H9 (cell line): Measurements from ENCODE around the gene SLF1. TPM values are rescaled to one million over a fixed set of nuclear protein-coding genes. Genes with fewer than 3 reads are reported as not detected.

Experiments
- DNase-seq: peaks from one replicate; pipeline ENCODE4 v3.0.0-alpha.2; 2017
- H2AFZ ChIP-seq: one replicate; pipeline ENCODE4 v1.6.1; 2013; ENCODE audit warnings: mild to moderate bottlenecking, low read length, control low read depth, moderate library complexity
- H2AK5ac ChIP-seq: 2 replicates; pipeline ENCODE4 v1.6.1; 2013; ENCODE audit warnings: low read length, control low read depth, mixed read lengths; ENCODE audit not compliant: insufficient read length
- H2BK120ac ChIP-seq: one replicate; pipeline ENCODE4 v1.6.1; 2013; ENCODE audit warnings: low read depth, mild to moderate bottlenecking, low read length, control low read depth, inconsistent platforms; ENCODE audit not compliant: poor library complexity, severe bottlenecking
- H2BK12ac ChIP-seq: 2 replicates; pipeline ENCODE4 v1.6.1; 2013; ENCODE audit warnings: low read length, control low read depth, mixed read lengths, low read depth; ENCODE audit not compliant: insufficient read length
- H2BK15ac ChIP-seq: 2 replicates; pipeline ENCODE4 v1.6.1; 2013; ENCODE audit warnings: low read depth, low read length, control low read depth
- H2BK20ac ChIP-seq: one replicate; pipeline ENCODE4 v1.6.1; 2013; ENCODE audit warnings: low read depth, mild to moderate bottlenecking, low read length, control low read depth, inconsistent platforms; ENCODE audit not compliant: poor library complexity, severe bottlenecking
- H2BK5ac ChIP-seq: 2 replicates; pipeline ENCODE4 v1.6.1; 2013; ENCODE audit warnings: low read length, control low read depth, mixed read lengths; ENCODE audit not compliant: insufficient read length
- H3K14ac ChIP-seq: 2 replicates; pipeline ENCODE4 v1.6.1; 2013; ENCODE audit warnings: low read length, control low read depth; ENCODE audit not compliant: insufficient read depth
- H3K18ac ChIP-seq: 2 replicates; pipeline ENCODE4 v1.6.1; 2013; ENCODE audit warnings: low read depth, mild to moderate bottlenecking, mixed read lengths, low read length, control low read depth; ENCODE audit not compliant: insufficient read length
- H3K23ac ChIP-seq: 2 replicates; pipeline ENCODE4 v1.6.1; 2013; ENCODE audit warnings: low read length, control low read depth, mixed read lengths, low read depth; ENCODE audit not compliant: insufficient read length
- H3K23me2 ChIP-seq: 2 replicates; pipeline ENCODE4 v1.6.1; 2013; ENCODE audit warnings: low read depth, mild to moderate bottlenecking, mixed read lengths, low read length, control low read depth; ENCODE audit not compliant: insufficient read length, poor library complexity, severe bottlenecking
- H3K27ac ChIP-seq: 2 replicates; pipeline ENCODE4 v1.5.1; 2013; ENCODE audit warnings: low read length, control low read depth, mixed read lengths, low read depth; ENCODE audit not compliant: insufficient read length
- H3K27me3 ChIP-seq: 2 replicates; pipeline ENCODE4 v1.6.1; 2013; ENCODE audit warnings: low read length, control low read depth, inconsistent platforms; ENCODE audit not compliant: insufficient read depth
- H3K4ac ChIP-seq: 2 replicates; pipeline ENCODE4 v1.6.1; 2013; ENCODE audit warnings: low read depth, mild to moderate bottlenecking, control low read depth, inconsistent platforms, low read length, moderate library complexity
- H3K4me1 ChIP-seq: 2 replicates; pipeline ENCODE4 v1.6.1; 2013; ENCODE audit warnings: low read length, control low read depth, inconsistent platforms; ENCODE audit not compliant: insufficient read depth
- H3K4me2 ChIP-seq: 2 replicates; pipeline ENCODE4 v1.6.1; 2013; ENCODE audit warnings: low read length, control low read depth, mixed read lengths; ENCODE audit not compliant: insufficient read length, insufficient read depth
- H3K56ac ChIP-seq: 2 replicates; pipeline ENCODE4 v1.6.1; 2013; ENCODE audit warnings: low read depth, mild to moderate bottlenecking, mixed read lengths, low read length, control low read depth; ENCODE audit not compliant: insufficient read length
- H3K79me1 ChIP-seq: 2 replicates; pipeline ENCODE4 v1.6.1; 2013; ENCODE audit warnings: low read depth, mild to moderate bottlenecking, moderate library complexity, low read length, control low read depth, inconsistent platforms; ENCODE audit not compliant: insufficient read depth, poor library complexity, severe bottlenecking
- H3K79me2 ChIP-seq: 2 replicates; pipeline ENCODE4 v1.6.1; 2013; ENCODE audit warnings: low read length, control low read depth, inconsistent platforms; ENCODE audit not compliant: insufficient read depth
- H3K9ac ChIP-seq: 2 replicates; pipeline ENCODE4 v1.6.1; 2013; ENCODE audit warnings: low read length, control low read depth, mixed read lengths; ENCODE audit not compliant: insufficient read length; ENCODE audit errors: extremely low read depth
- H3K9me3 ChIP-seq: one replicate; pipeline ENCODE4 v1.6.1; 2013; ENCODE audit warnings: low read depth, low read length, inconsistent platforms; ENCODE audit not compliant: control insufficient read depth
- H3T11ph ChIP-seq: one replicate; pipeline ENCODE4 v1.6.1; 2013; ENCODE audit warnings: mild to moderate bottlenecking, low read length, control low read depth, inconsistent platforms
- H4K20me1 ChIP-seq: one replicate; pipeline ENCODE4 v1.6.1; 2013; ENCODE audit not compliant: control insufficient read depth, insufficient read length, insufficient read depth
- H4K5ac ChIP-seq: 2 replicates; pipeline ENCODE4 v1.6.1; 2013; ENCODE audit warnings: low read depth, mild to moderate bottlenecking, mixed read lengths, low read length, control low read depth; ENCODE audit not compliant: insufficient read length
- H4K8ac ChIP-seq: replicated peaks from 2 replicates; pipeline ENCODE4 v1.6.1; 2013; ENCODE audit warnings: low read length, control low read depth, mixed read lengths, low read depth; ENCODE audit not compliant: insufficient read length
- H4K91ac ChIP-seq: 2 replicates; pipeline ENCODE4 v1.6.1; 2013; ENCODE audit warnings: low read depth, mild to moderate bottlenecking, moderate library complexity, mixed read lengths, low read length, control low read depth; ENCODE audit not compliant: insufficient read length
- H3K27ac Mint-ChIP-seq, 3 experiments: 2 replicates in 2 of 3; 3 replicates in 1 of 3; pipeline ENCODE4 v1.8.0; 2020 to 2021; ENCODE audit warnings: mixed read lengths in 3 of 3, mild to moderate bottlenecking in 1 of 3, moderate library complexity in 1 of 3
- H3K27me3 Mint-ChIP-seq: 2 replicates; pipeline ENCODE4 v1.8.0; 2021; ENCODE audit warnings: low read depth, mild to moderate bottlenecking, moderate library complexity, mixed read lengths
- H3K36me3 Mint-ChIP-seq, 3 experiments: 2 replicates in 2 of 3; 3 replicates in 1 of 3; pipeline ENCODE4 v1.8.0; 2020 to 2021; ENCODE audit warnings: low read depth in 3 of 3, mixed read lengths in 3 of 3; ENCODE audit not compliant: insufficient read depth in 1 of 3
- H3K4me1 Mint-ChIP-seq, 2 experiments: 2 replicates each; pipeline ENCODE4 v1.8.0; 2020; ENCODE audit warnings: mixed read lengths in 2 of 2
- H3K4me3 Mint-ChIP-seq, 2 experiments: 2 replicates in 1 of 2; 3 replicates in 1 of 2; pipeline ENCODE4 v1.8.0; 2020 to 2021; ENCODE audit warnings: mild to moderate bottlenecking in 2 of 2, mixed read lengths in 2 of 2, moderate library complexity in 1 of 2
- H3K9me3 Mint-ChIP-seq, 2 experiments: 2 replicates in 1 of 2; 3 replicates in 1 of 2; pipeline ENCODE4 v1.8.0; 2020; ENCODE audit warnings: mild to moderate bottlenecking in 2 of 2, mixed read lengths in 2 of 2, moderate library complexity in 1 of 2
- total RNA-seq: library from RNA; stranded (reverse); gene quantifications from 2 replicates; pipeline ENCODE4 v1.2.1, GENCODE V29; 2021
- TF ChIP-seq, protein P1 (sequence below): fragments of 200-600 bp; sonication (generic); conservative IDR thresholded peaks from 3 replicates; pipeline ENCODE4 v1.8.0; 2021; ENCODE audit warnings: antibody characterized with exemption, mild to moderate bottlenecking

SLF1 gene
- total RNA-seq, 1 experiment from 2014 or later: 12.5 TPM

DNA sequence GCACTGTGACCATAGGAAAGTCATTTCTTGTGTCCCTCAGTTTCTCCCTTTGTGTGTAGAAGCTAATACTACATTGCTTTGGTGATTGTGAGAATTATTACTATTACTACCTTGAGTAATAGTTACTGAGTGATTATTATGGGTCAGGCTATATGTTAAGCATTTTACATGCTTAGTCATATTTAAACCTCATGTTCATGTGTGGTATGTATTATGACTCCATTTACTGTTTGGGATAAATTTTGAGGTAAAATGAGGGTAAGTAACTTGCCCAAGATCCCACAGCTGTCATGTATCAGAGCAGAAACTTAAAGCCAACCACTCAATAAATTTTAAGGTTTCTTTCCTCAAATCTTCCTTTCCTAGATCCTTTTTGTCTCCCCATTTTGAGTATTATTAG lies 28.3 kb downstream of the SLF1 start:
- Mint-ChIP-seq H3K27ac (no peak overlapping the region), H3K27me3 (no peaks in the 10 kb centered on the region), H3K36me3 (peaks cover 4 to 6% (median 5%) of the 10 kb centered on the region in 3 experiments), H3K4me1 (no peaks in the 10 kb centered on the region), H3K4me3 (no peak overlapping the region), H3K9me3 (no peaks in the 10 kb centered on the region)
- Histone ChIP-seq H2AK5ac (no peak overlapping the region), H3T11ph (no peak overlapping the region), H3K27me3 (no peaks in the 10 kb centered on the region), H3K56ac (no peak overlapping the region), H3K79me2 (no peaks in the 10 kb centered on the region), H2BK12ac (no peak overlapping the region), H2AFZ (no peak overlapping the region), H3K79me1 (no peaks in the 10 kb centered on the region), H3K4me1 (no peaks in the 10 kb centered on the region), H3K27ac (no peak overlapping the region), H3K18ac (no peak overlapping the region), H4K20me1 (no peaks in the 10 kb centered on the region), H3K9ac (no peak overlapping the region), H4K91ac (no peak overlapping the region), H3K23me2 (no peaks in the 10 kb centered on the region), H4K8ac (no peak overlapping the region), H3K23ac (no peak overlapping the region), H3K4me2 (no peak overlapping the region), H3K4ac (no peak overlapping the region), H2BK20ac (no peak overlapping the region), H3K9me3 (no peaks in the 10 kb centered on the region), H3K14ac (no peak overlapping the region), H4K5ac (no peak overlapping the region), H2BK15ac (no peak overlapping the region), H2BK5ac (no peak overlapping the region), H2BK120ac (no peak overlapping the region)
- DNase-seq: no peak
- TF ChIP-seq, protein P1, sequence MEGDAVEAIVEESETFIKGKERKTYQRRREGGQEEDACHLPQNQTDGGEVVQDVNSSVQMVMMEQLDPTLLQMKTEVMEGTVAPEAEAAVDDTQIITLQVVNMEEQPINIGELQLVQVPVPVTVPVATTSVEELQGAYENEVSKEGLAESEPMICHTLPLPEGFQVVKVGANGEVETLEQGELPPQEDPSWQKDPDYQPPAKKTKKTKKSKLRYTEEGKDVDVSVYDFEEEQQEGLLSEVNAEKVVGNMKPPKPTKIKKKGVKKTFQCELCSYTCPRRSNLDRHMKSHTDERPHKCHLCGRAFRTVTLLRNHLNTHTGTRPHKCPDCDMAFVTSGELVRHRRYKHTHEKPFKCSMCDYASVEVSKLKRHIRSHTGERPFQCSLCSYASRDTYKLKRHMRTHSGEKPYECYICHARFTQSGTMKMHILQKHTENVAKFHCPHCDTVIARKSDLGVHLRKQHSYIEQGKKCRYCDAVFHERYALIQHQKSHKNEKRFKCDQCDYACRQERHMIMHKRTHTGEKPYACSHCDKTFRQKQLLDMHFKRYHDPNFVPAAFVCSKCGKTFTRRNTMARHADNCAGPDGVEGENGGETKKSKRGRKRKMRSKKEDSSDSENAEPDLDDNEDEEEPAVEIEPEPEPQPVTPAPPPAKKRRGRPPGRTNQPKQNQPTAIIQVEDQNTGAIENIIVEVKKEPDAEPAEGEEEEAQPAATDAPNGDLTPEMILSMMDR: no peak
